Loucy (cell line): ENCODE measurements around the gene FHIT.

Source experiments
- H2AFZ ChIP-seq: fragments of 200-600 bp; sonication (generic); 2 replicates; pipeline ENCODE4 v1.6.0; 2016; ENCODE audit warnings: antibody characterized with exemption, mild to moderate bottlenecking, low read length, moderate library complexity
- H3F3A ChIP-seq: fragments of 200-600 bp; 2 replicates; pipeline ENCODE4 v1.6.0; 2016; ENCODE audit warnings: antibody characterized with exemption, low read depth, mild to moderate bottlenecking
- H3K27me3 ChIP-seq: fragments of 200-600 bp; sonication (generic); 2 replicates; pipeline ENCODE4 v1.6.1; 2014; ENCODE audit warnings: low read length, mild to moderate bottlenecking; ENCODE audit not compliant: insufficient read depth, poor library complexity, severe bottlenecking
- H3K36me3 ChIP-seq: fragments of 200-600 bp; sonication (generic); 2 replicates; pipeline ENCODE4 v1.6.1; 2016; ENCODE audit warnings: low read length; ENCODE audit not compliant: insufficient read depth
- H3K4me1 ChIP-seq: fragments of 200-600 bp; sonication (generic); 2 replicates; pipeline ENCODE4 v1.5.1; 2014; ENCODE audit warnings: low read length, mild to moderate bottlenecking; ENCODE audit not compliant: insufficient read depth, poor library complexity, severe bottlenecking
- H3K4me2 ChIP-seq: fragments of 200-600 bp; sonication (generic); 2 replicates; pipeline ENCODE4 v1.6.0; 2014; ENCODE audit warnings: antibody characterized with exemption, low read length, low read depth, mild to moderate bottlenecking; ENCODE audit not compliant: poor library complexity, severe bottlenecking
- H3K4me3 ChIP-seq: fragments of 200-600 bp; sonication (generic); 2 replicates; pipeline ENCODE4 v1.5.1; 2014; ENCODE audit warnings: low read length, mild to moderate bottlenecking, mixed read lengths; ENCODE audit not compliant: poor library complexity, severe bottlenecking
- H3K79me2 ChIP-seq: fragments of 200-600 bp; sonication (generic); 2 replicates; pipeline ENCODE4 v1.6.1; 2014; ENCODE audit warnings: low read length; ENCODE audit not compliant: insufficient read depth
- H3K9ac ChIP-seq: fragments of 200-600 bp; sonication (generic); 2 replicates; pipeline ENCODE4 v1.6.0; 2014; ENCODE audit warnings: mild to moderate bottlenecking, low read depth, low read length, moderate library complexity; ENCODE audit not compliant: poor library complexity, severe bottlenecking
- H3K9me2 ChIP-seq: fragments of 200-600 bp; sonication (generic); replicated peaks from 2 replicates; pipeline ENCODE4 v1.6.1; 2016; ENCODE audit warnings: low read depth, low read length, mixed read lengths
- H3K9me3 ChIP-seq: fragments of 200-600 bp; sonication (generic); 2 replicates; pipeline ENCODE4 v1.6.1; 2014; ENCODE audit warnings: mild to moderate bottlenecking, antibody characterized with exemption, low read length, low read depth; ENCODE audit not compliant: insufficient read depth
- H4K20me1 ChIP-seq: fragments of 200-600 bp; sonication (generic); 2 replicates; pipeline ENCODE4 v1.6.0; 2014; ENCODE audit warnings: antibody characterized with exemption, low read length, mild to moderate bottlenecking; ENCODE audit not compliant: insufficient read depth, poor library complexity, severe bottlenecking
- EZH2phosphoT487 ChIP-seq: fragments of 200-600 bp; IDR thresholded peaks from 2 replicates; pipeline ENCODE4 v1.6.1; 2018; ENCODE audit warnings: antibody characterized with exemption, mild to moderate bottlenecking, moderate library complexity, borderline replicate concordance
- TF ChIP-seq, protein P1 (sequence below): fragments of 200-600 bp; sonication (generic); conservative IDR thresholded peaks from 2 replicates; pipeline ENCODE4 v1.5.1; 2014; ENCODE audit warnings: mild to moderate bottlenecking, antibody characterized with exemption, low read length

Gene FHIT

GRCh38 chr3:59854061-59854709 lies 1397.1 kb downstream of the FHIT start:
- no peaks in the 10 kb centered on the region for H3K79me2 ChIP-seq
- H3K4me1 ChIP-seq = no peaks in the 10 kb centered on the region
- TF ChIP-seq, protein P1, sequence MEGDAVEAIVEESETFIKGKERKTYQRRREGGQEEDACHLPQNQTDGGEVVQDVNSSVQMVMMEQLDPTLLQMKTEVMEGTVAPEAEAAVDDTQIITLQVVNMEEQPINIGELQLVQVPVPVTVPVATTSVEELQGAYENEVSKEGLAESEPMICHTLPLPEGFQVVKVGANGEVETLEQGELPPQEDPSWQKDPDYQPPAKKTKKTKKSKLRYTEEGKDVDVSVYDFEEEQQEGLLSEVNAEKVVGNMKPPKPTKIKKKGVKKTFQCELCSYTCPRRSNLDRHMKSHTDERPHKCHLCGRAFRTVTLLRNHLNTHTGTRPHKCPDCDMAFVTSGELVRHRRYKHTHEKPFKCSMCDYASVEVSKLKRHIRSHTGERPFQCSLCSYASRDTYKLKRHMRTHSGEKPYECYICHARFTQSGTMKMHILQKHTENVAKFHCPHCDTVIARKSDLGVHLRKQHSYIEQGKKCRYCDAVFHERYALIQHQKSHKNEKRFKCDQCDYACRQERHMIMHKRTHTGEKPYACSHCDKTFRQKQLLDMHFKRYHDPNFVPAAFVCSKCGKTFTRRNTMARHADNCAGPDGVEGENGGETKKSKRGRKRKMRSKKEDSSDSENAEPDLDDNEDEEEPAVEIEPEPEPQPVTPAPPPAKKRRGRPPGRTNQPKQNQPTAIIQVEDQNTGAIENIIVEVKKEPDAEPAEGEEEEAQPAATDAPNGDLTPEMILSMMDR = no peak
- TF ChIP-seq EZH2phosphoT487 = no peak
- H3K4me3 ChIP-seq = no peak overlapping the region
- no peaks in the 10 kb centered on the region for H3K9me2 ChIP-seq
- H3K36me3 ChIP-seq = no peaks in the 10 kb centered on the region
- H3F3A ChIP-seq = no peaks in the 10 kb centered on the region
- H3K9ac ChIP-seq = no peak overlapping the region
- no peaks in the 10 kb centered on the region for H3K27me3 ChIP-seq
- H3K4me2 ChIP-seq = no peak overlapping the region
- no peaks in the 10 kb centered on the region for H4K20me1 ChIP-seq
- H2AFZ ChIP-seq = no peak overlapping the region
- H3K9me3 ChIP-seq = no peaks in the 10 kb centered on the region

DNA sequence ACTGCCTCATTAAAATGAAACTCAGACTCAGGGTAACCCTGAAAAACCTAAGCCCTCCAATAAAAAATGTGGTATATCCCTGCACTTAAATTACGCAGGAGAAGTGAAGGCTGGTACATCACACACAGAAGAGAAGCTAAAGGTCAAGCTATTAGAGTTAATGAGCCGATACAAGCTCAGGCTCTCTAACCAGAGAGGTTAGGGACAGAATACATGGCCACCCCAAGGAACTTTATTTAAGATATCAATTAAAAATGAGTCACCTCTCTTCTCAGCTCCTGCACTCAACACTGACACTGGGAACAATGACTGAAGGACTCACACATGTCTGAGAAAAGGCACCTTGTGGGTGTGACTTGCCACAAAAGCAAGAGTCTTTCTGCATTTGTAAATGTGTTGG lies 1400.8 kb downstream of the FHIT start:
- no peaks in the 10 kb centered on the region for H3K79me2 ChIP-seq
- H3K4me2 ChIP-seq = no peak overlapping the region
- no peaks in the 10 kb centered on the region for H3F3A ChIP-seq
- no peaks in the 10 kb centered on the region for H3K36me3 ChIP-seq
- TF ChIP-seq, protein P1 = no peak
- no peak for TF ChIP-seq EZH2phosphoT487
- no peak overlapping the region for H3K4me3 ChIP-seq
- H3K27me3 ChIP-seq = no peaks in the 10 kb centered on the region
- H3K9me3 ChIP-seq = peaks cover 5% of the 10 kb centered on the region
- no peak overlapping the region for H2AFZ ChIP-seq
- no peaks in the 10 kb centered on the region for H4K20me1 ChIP-seq
- H3K9ac ChIP-seq = no peak overlapping the region
- H3K4me1 ChIP-seq = no peaks in the 10 kb centered on the region
- no peaks in the 10 kb centered on the region for H3K9me2 ChIP-seq

DNA sequence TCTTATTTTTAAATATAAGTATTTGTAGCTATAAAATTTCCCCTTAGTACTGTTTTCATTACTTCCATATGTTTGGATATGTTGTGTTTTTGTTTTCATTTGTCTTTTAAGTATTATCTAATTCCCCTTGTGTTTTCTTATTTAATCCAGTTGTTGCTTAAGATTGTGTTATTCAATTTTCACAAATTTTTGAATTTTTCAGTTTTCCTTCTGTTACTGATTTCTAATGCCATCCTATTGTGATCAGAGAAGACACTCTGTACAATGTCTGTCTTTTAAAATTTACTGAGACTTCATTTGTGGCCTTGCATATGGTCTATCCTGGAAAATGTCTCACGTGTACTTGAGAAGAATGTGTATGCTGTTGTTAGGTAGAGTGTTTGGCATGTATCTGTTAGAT lies 1405.9 kb downstream of the FHIT start:
- H3K9me3 ChIP-seq = peaks cover 5% of the 10 kb centered on the region
- TF ChIP-seq, protein P1 = no peak
- TF ChIP-seq EZH2phosphoT487 = no peak
- H3K9me2 ChIP-seq = no peaks in the 10 kb centered on the region
- no peak overlapping the region for H3K4me2 ChIP-seq
- no peaks in the 10 kb centered on the region for H3K36me3 ChIP-seq
- H4K20me1 ChIP-seq = no peaks in the 10 kb centered on the region
- no peak overlapping the region for H2AFZ ChIP-seq
- no peaks in the 10 kb centered on the region for H3K27me3 ChIP-seq
- no peaks in the 10 kb centered on the region for H3K79me2 ChIP-seq
- no peak overlapping the region for H3K9ac ChIP-seq
- H3F3A ChIP-seq = no peaks in the 10 kb centered on the region
- H3K4me1 ChIP-seq = peaks cover 6% of the 10 kb centered on the region
- H3K4me3 ChIP-seq = no peak overlapping the region
